Smooth muscle cell (in vitro differentiated cells): ENCODE results near the gene VPREB3. TPM values are rescaled to one million over a fixed set of nuclear protein-coding genes. Genes with fewer than 3 reads are reported as not detected.

ENCODE experiments used
- DNase-seq: peaks from one replicate; lab custom pipeline; 2025; ENCODE audit not compliant: unreplicated experiment; lab: John Stamatoyannopoulos, UW
- H2AFZ ChIP-seq: fragments of 200-600 bp; sonication (generic); 2 replicates; pipeline ENCODE4 v1.6.0; 2016; ENCODE audit warnings: antibody characterized with exemption, low read depth, mild to moderate bottlenecking
- H3F3A ChIP-seq: fragments of 200-600 bp; sonication (generic); 2 replicates; pipeline ENCODE4 v1.6.0; 2017; ENCODE audit warnings: antibody characterized with exemption, low read depth
- H3K27ac ChIP-seq: fragments of 200-600 bp; sonication (generic); 2 replicates; pipeline ENCODE4 v1.5.1; 2016; ENCODE audit warnings: low read depth, mild to moderate bottlenecking
- H3K27me3 ChIP-seq: fragments of 200-600 bp; sonication (generic); 2 replicates; pipeline ENCODE4 v1.6.1; 2016; ENCODE audit warnings: low read depth, mild to moderate bottlenecking
- H3K36me3 ChIP-seq: fragments of 200-600 bp; sonication (generic); 2 replicates; pipeline ENCODE4 v1.5.1; 2016; ENCODE audit warnings: low read depth
- H3K4me1 ChIP-seq: fragments of 200-600 bp; sonication (generic); 2 replicates; pipeline ENCODE4 v1.5.1; 2016; ENCODE audit warnings: low read depth
- H3K4me2 ChIP-seq: fragments of 200-600 bp; sonication (generic); 2 replicates; pipeline ENCODE4 v1.6.0; 2016; ENCODE audit warnings: mild to moderate bottlenecking
- H3K4me3 ChIP-seq: fragments of 200-600 bp; sonication (generic); 2 replicates; pipeline ENCODE4 v1.5.1; 2016; ENCODE audit warnings: mild to moderate bottlenecking
- H3K79me2 ChIP-seq: fragments of 200-600 bp; sonication (generic); 2 replicates; pipeline ENCODE4 v1.6.0; 2016; ENCODE audit warnings: low read depth, mild to moderate bottlenecking
- H3K9ac ChIP-seq: fragments of 200-600 bp; sonication (generic); 2 replicates; pipeline ENCODE4 v1.6.0; 2016; ENCODE audit warnings: low read depth
- H3K9me3 ChIP-seq: fragments of 200-600 bp; sonication (generic); replicated peaks from 2 replicates; pipeline ENCODE4 v1.5.1; 2016; ENCODE audit warnings: low read depth
- H4K20me1 ChIP-seq: fragments of 200-600 bp; sonication (generic); 2 replicates; pipeline ENCODE4 v1.6.0; 2016; ENCODE audit warnings: low read depth
- CTCF ChIP-seq: fragments of 200-600 bp; sonication (generic); IDR thresholded peaks from 2 replicates; pipeline ENCODE4 v1.5.1; 2017; ENCODE audit warnings: borderline replicate concordance, mild to moderate bottlenecking, antibody characterized with exemption; ENCODE audit not compliant: insufficient read depth, poor library complexity, severe bottlenecking
- WGBS: methylation state at CpG from one replicate; pipeline ENCODE4 v1.1.7; 2016; ENCODE audit warnings: low lambda C conversion rate; 5-methylcytosine and 5-hydroxymethylcytosine counted together
- polyA plus RNA-seq: library from polyadenylated mRNA; unstranded; fragments of >200 nt; fragmentation: Nextera tagmentation; extraction: Ambion mirVana; gene quantifications from 2 replicates; pipeline ENCODE4 v1.2.1, GENCODE V29; 2016
- total RNA-seq: library from RNA; depleted of rRNA; stranded (reverse); fragments of >200 nt; gene quantifications from 2 replicates; pipeline ENCODE4 v1.2.3, GENCODE V29; 2014

VPREB3 gene
- total and polyA plus RNA-seq, 2 experiments from 2014 or later, result not detected

- H3K36me3 ChIP-seq, result no peaks in the 10 kb centered on the region
- DNase-seq, result peak; percentile 39
- H3K9ac ChIP-seq, result peak overlapping the region; percentile 81
- H3K27ac ChIP-seq, result no peak overlapping the region
- peaks cover 4% of the 10 kb centered on the region for H3K4me1 ChIP-seq
- H3F3A ChIP-seq, result no peaks in the 10 kb centered on the region
- H4K20me1 ChIP-seq, result no peaks in the 10 kb centered on the region
- H2AFZ ChIP-seq, result peak overlapping the region; percentile 98
- 5% methylated on average over 84 of the region's 84 CpGs for WGBS
- peaks cover 11% of the 10 kb centered on the region for H3K79me2 ChIP-seq
- no peak for TF ChIP-seq CTCF
- no peaks in the 10 kb centered on the region for H3K9me3 ChIP-seq
- H3K4me2 ChIP-seq, result peak overlapping the region; percentile 97
- H3K27me3 ChIP-seq, result no peaks in the 10 kb centered on the region
- H3K4me3 ChIP-seq, result peak overlapping the region; percentile 88
Measured at GRCh38 chr22:23716811-23717801, 37.1 kb downstream of the VPREB3 start.

GRCh38 chr22:23715806-23716375 is 38.3 kb downstream of the VPREB3 start:
- H3F3A ChIP-seq, result no peaks in the 10 kb centered on the region
- H3K36me3 ChIP-seq, result no peaks in the 10 kb centered on the region
- H3K79me2 ChIP-seq, result peaks cover 11% of the 10 kb centered on the region
- H2AFZ ChIP-seq, result no peak overlapping the region
- no peak for DNase-seq
- no peak overlapping the region for H3K9ac ChIP-seq
- no peaks in the 10 kb centered on the region for H3K27me3 ChIP-seq
- no peaks in the 10 kb centered on the region for H3K9me3 ChIP-seq
- 89% methylated on average over 18 of the region's 18 CpGs for WGBS
- H3K27ac ChIP-seq, result no peak overlapping the region
- H3K4me3 ChIP-seq, result peak overlapping the region; percentile 88
- no peak for TF ChIP-seq CTCF
- H3K4me1 ChIP-seq, result peaks cover 4% of the 10 kb centered on the region
- peak overlapping the region; percentile 97 for H3K4me2 ChIP-seq
- no peaks in the 10 kb centered on the region for H4K20me1 ChIP-seq

- no peaks in the 10 kb centered on the region for H3K36me3 ChIP-seq
- H3K4me1 ChIP-seq, result peaks cover 4% of the 10 kb centered on the region
- no peak overlapping the region for H2AFZ ChIP-seq
- H3F3A ChIP-seq, result no peaks in the 10 kb centered on the region
- H3K9me3 ChIP-seq, result no peaks in the 10 kb centered on the region
- H3K4me3 ChIP-seq, result no peak overlapping the region
- TF ChIP-seq CTCF, result no peak
- peaks cover 11% of the 10 kb centered on the region for H3K79me2 ChIP-seq
- WGBS, result 92% methylated on average over 17 of the region's 23 CpGs
- no peaks in the 10 kb centered on the region for H3K27me3 ChIP-seq
- no peak for DNase-seq
- no peak overlapping the region for H3K27ac ChIP-seq
- no peak overlapping the region for H3K9ac ChIP-seq
- no peak overlapping the region for H3K4me2 ChIP-seq
- H4K20me1 ChIP-seq, result no peaks in the 10 kb centered on the region
Measured at GRCh38 chr22:23714596-23715578, 39.3 kb downstream of the VPREB3 start.
